Activated CD4-positive, alpha-beta T cell treated with anti-CD3 and anti-CD28 coated beads, Interleukin-2, amount 10 ng/mL, durations not matched to agents 7 days and 5 days (primary cell): ENCODE measurements around the gene USF3. TPM values are rescaled to one million over a fixed set of nuclear protein-coding genes. Genes with fewer than 3 reads are reported as not detected.
A peak's percentile ranks its signal among the peaks of the same experiment; 100 is the strongest.

ENCODE experiments used
- CTCF ChIA-PET: fragments of 350-600 bp; sonication (Branson Sonifier 250); formaldehyde crosslinking; loops from one replicate; lab custom pipeline; 2021; ENCODE audit warnings: antibody characterized with exemption; lab: Charles Lee
- POLR2A ChIA-PET: fragments of 350-600 bp; sonication (Branson Sonifier 250); formaldehyde crosslinking; loops from one replicate; lab custom pipeline; 2021; ENCODE audit warnings: antibody characterized with exemption; lab: Charles Lee
- DNase-seq: peaks from one replicate; pipeline ENCODE4 v3.0.0-alpha.2; 2020
- H3K27ac Mint-ChIP-seq: one replicate; pipeline ENCODE4 v1.8.0; 2021; ENCODE audit warnings: mild to moderate bottlenecking, moderate library complexity, mixed read lengths
- H3K27me3 Mint-ChIP-seq: one replicate; pipeline ENCODE4 v1.8.0; 2021; ENCODE audit warnings: mixed read lengths
- H3K36me3 Mint-ChIP-seq: one replicate; pipeline ENCODE4 v1.8.0; 2021; ENCODE audit warnings: low read depth, mixed read lengths
- H3K4me1 Mint-ChIP-seq: one replicate; pipeline ENCODE4 v1.8.0; 2021; ENCODE audit warnings: mixed read lengths
- H3K4me3 Mint-ChIP-seq: one replicate; pipeline ENCODE4 v1.8.0; 2021; ENCODE audit warnings: mild to moderate bottlenecking, moderate library complexity, mixed read lengths
- H3K9me3 Mint-ChIP-seq: one replicate; pipeline ENCODE4 v1.8.0; 2021; ENCODE audit warnings: mixed read lengths
- total RNA-seq, 2 experiments: library from RNA; stranded (reverse); gene quantifications; one replicate each; pipeline ENCODE4 v1.2.3, GENCODE V29; 2021

Gene USF3
- total RNA-seq, 2 experiments from 2014 or later = 18.3 to 20.4 TPM

DNA sequence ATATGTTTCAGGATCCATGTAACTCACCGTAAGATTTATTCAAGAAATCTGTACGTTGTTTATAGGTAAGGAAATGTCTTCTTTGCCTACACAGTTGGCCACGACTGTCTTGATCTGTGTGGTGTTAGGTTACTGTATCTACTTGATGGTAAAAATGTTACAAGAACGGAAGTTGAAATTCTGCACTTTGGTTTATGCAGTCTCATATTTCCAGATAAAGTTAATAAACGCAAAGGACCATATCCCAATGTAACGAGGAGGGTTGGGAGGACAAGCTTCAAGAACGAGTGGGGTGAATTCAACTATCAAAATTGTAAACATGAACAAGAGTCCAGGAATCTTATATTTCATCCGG lies 1.0 kb downstream of the USF3 start:
- no peak for DNase-seq
- CTCF ChIA-PET = interaction anchor here (0.5 kb wide), 1 partner anchor 90 kb away, joined by 3 read pairs; no protein-coding TSS in a partner anchor
- Mint-ChIP-seq H3K4me3 (peak overlapping the region; percentile 99), H3K4me1 (peaks cover 23% of the 10 kb centered on the region), H3K9me3 (no peaks in the 10 kb centered on the region), H3K27ac (peak overlapping the region; percentile 99), H3K36me3 (peaks cover 1% of the 10 kb centered on the region), H3K27me3 (no peaks in the 10 kb centered on the region)
- POLR2A ChIA-PET = no interaction called here

DNA sequence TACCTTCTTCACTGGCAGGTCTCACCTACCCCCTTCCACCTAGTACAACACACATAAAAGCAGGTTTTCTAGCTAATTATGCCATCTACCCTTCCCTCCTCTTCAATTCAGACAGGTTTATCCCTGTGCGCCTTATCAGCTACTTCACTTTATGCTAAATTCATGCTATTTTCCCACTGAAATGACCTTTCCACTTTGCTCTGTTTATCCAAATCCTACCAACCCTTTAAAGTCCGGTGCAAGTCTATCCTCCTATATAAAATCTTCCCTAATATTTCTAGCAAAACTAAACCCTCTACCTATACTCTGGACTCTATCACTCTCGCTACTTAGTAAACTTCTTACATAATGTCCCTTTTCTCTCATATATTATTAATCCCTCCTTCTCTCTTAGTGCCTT lies 6.0 kb downstream of the USF3 start:
- CTCF ChIA-PET = interaction anchor here (1.4 kb wide), 1 partner anchor 18 kb away, joined by 3 read pairs; no protein-coding TSS in a partner anchor
- H3K4me3 Mint-ChIP-seq = no peak overlapping the region
- POLR2A ChIA-PET = no interaction called here

DNA sequence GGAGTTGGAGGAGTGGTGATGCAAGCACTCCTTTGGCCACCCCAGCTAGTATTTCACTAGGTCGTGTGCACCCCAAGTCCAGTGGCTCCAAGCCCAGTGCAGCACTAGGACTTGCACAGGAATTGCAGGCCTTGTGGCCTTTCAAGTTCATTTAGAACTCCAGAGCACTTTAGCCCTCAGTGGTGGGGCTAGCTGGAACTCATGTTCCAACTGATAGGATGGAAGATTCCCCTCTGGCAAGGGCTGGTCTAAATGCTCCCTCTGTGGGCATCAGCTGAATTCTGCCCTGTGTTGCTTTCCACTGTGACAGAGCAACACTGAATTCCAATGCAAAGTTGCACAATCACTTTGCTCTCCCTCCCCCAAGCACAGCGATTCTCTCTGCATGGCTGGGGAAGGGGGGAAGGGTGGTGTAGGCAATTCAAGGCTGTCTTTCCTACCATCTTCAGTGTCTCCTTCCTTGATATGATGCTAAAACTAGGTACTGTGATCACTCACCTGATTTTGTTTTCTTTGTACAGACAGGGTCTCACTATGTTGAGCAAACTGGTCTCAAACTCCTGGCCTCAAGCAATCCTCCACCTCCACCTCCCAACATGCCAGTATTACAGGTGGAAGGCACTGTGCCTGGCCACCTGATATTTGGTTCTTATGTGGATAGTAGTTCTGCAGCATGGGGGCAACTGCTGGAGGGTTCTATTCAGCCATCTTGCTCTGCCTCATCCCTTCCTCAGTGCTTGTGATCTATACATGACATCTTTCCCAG lies 10.3 kb downstream of the USF3 start:
- DNase-seq = no peak
- Mint-ChIP-seq H3K27ac (no peak overlapping the region), H3K9me3 (peaks cover 18% of the 10 kb centered on the region), H3K27me3 (no peaks in the 10 kb centered on the region), H3K4me1 (no peaks in the 10 kb centered on the region), H3K36me3 (peaks cover 29% of the 10 kb centered on the region), H3K4me3 (no peak overlapping the region)
- POLR2A ChIA-PET = no interaction called here
- CTCF ChIA-PET = no interaction called here

More for the DNA sequence above, 6.0 kb downstream of the USF3 start:
- Mint-ChIP-seq H3K27me3 (no peaks in the 10 kb centered on the region), H3K9me3 (peaks cover 4% of the 10 kb centered on the region), H3K36me3 (peaks cover 12% of the 10 kb centered on the region), H3K27ac (no peak overlapping the region), H3K4me1 (peaks cover 18% of the 10 kb centered on the region)
- DNase-seq = no peak

DNA sequence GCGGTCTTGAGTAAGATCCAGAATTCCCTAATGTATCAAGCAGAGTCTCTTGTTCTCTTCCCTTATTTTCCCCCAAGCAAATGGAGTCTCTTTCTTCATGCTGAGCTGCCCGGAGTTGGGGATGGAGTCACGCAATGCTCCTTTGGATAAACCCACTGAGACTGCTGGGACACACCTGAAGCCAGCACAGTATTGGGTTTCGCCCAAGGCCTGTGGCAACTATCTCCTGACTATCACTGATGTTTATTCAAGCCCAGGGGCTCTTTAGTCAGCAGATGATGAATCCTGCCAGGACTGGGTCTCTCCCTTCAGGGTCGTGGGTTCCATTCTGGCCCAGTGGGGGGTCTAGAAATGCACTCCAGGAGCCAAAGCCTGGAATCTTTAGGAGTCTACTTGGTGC lies 11.3 kb downstream of the USF3 start:
- POLR2A ChIA-PET = no interaction called here
- no peak overlapping the region for H3K27ac Mint-ChIP-seq
- no peaks in the 10 kb centered on the region for H3K27me3 Mint-ChIP-seq
- H3K4me1 Mint-ChIP-seq = no peaks in the 10 kb centered on the region
- peaks cover 29% of the 10 kb centered on the region for H3K36me3 Mint-ChIP-seq
- H3K9me3 Mint-ChIP-seq = peaks cover 18% of the 10 kb centered on the region
- no peak overlapping the region for H3K4me3 Mint-ChIP-seq
- CTCF ChIA-PET = interaction anchor here (0.6 kb wide), 1 partner anchor 105 kb away, joined by 4 read pairs; no protein-coding TSS in a partner anchor
- DNase-seq = no peak

DNA sequence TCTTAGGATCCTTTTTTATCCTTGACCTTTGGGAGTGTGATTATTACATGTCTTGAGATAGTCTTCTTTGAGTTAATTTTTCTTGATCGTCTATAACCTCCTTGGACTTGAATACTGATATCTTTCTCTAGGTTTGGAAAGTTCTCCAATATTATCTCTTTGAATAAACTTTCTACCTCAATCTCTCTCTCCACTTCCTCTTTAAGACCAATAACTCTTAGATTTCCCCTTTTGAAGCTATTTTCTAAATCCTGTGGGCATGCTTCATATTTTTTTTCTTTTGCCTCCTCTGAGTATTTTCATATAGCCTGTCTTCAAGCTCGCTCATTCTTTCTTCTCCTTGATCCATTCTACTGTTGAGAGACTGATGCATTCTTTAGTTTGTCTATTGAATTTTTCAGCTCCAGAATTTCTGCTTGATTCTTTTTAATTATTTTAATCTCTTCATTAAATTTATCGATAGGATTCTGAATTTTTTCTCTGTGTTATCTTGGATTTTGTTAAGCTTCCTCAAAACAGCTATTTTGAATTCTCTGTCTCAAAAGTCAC lies 12.1 kb downstream of the USF3 start:
- no peak overlapping the region for H3K4me3 Mint-ChIP-seq
- no peak overlapping the region for H3K27ac Mint-ChIP-seq
- H3K9me3 Mint-ChIP-seq = peaks cover 18% of the 10 kb centered on the region
- no peak for DNase-seq
- POLR2A ChIA-PET = no interaction called here
- CTCF ChIA-PET = interaction anchor here (0.6 kb wide), 1 partner anchor 106 kb away, joined by 4 read pairs; no protein-coding TSS in a partner anchor
- no peaks in the 10 kb centered on the region for H3K4me1 Mint-ChIP-seq
- peaks cover 29% of the 10 kb centered on the region for H3K36me3 Mint-ChIP-seq
- H3K27me3 Mint-ChIP-seq = no peaks in the 10 kb centered on the region

DNA sequence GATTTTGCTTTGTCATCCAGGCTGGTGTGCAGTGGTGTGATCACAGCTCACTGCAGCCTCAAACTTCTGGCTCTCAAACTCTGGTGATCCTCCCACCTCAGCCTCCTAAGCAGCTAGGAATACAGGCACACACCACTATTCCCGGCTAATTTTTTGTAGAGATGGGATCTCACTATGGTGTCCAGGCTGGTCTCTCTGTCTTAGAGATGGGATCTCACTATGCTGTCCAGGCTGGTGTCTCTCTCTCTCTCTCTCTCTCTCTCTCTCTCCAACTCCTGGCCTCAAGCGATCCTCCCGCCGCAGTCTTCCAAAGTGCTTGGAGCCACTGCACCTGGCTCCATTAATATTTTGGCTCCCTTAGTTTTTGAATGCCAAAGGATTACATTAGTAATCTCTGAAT lies 17.7 kb downstream of the USF3 start:
- no peak for DNase-seq
- Mint-ChIP-seq H3K36me3 (peaks cover 19% of the 10 kb centered on the region), H3K4me3 (no peak overlapping the region), H3K27me3 (no peaks in the 10 kb centered on the region), H3K27ac (no peak overlapping the region), H3K4me1 (no peaks in the 10 kb centered on the region), H3K9me3 (peaks cover 1% of the 10 kb centered on the region)
- POLR2A ChIA-PET = no interaction called here
- CTCF ChIA-PET = no interaction called here

DNA sequence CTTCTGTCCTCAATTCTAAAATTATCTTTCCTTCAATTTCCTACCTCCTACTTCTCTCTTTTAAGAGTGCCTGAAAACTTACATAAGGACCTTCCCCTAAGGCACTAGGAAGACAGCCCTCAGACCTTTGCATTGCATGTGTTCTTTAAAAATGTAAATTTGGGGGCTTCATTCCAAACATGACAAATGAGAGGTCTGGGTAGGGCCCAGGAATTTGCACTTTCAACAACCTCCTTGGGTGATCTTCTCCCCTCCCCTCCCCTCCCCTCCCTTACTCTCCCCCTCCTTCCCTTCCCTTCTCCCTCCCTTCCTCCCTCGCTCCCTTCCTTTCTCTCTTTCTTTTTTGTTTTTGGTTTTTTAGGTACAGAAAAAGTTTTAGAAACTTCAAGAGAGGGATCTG lies 18.7 kb downstream of the USF3 start:
- no peak overlapping the region for H3K4me3 Mint-ChIP-seq
- no peaks in the 10 kb centered on the region for H3K9me3 Mint-ChIP-seq
- CTCF ChIA-PET = no interaction called here
- H3K36me3 Mint-ChIP-seq = peaks cover 17% of the 10 kb centered on the region
- H3K4me1 Mint-ChIP-seq = no peaks in the 10 kb centered on the region
- H3K27me3 Mint-ChIP-seq = no peaks in the 10 kb centered on the region
- no peak for DNase-seq
- no peak overlapping the region for H3K27ac Mint-ChIP-seq
- POLR2A ChIA-PET = no interaction called here

DNA sequence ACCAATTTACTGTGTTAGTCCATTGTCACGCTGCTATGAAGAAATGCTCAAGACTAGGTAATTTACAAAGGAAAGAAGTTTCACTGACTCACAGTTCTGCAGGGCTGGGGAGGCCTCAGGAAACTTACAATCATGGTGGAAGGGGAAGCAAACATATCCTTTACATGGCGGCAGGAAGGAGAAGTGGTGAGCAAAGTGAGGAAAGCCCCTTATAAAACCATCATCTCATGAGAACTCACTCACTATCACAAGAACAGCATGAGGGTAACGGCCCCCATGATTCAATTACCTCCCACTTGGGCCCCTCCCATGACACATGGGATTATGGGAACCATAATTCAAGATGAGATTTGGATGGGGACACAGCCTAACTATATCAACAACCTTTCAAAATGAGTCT lies 20.2 kb downstream of the USF3 start:
- H3K4me1 Mint-ChIP-seq = no peaks in the 10 kb centered on the region
- H3K27me3 Mint-ChIP-seq = no peaks in the 10 kb centered on the region
- CTCF ChIA-PET = no interaction called here
- no peaks in the 10 kb centered on the region for H3K9me3 Mint-ChIP-seq
- POLR2A ChIA-PET = no interaction called here
- H3K36me3 Mint-ChIP-seq = peaks cover 18% of the 10 kb centered on the region
- no peak for DNase-seq
- no peak overlapping the region for H3K4me3 Mint-ChIP-seq
- H3K27ac Mint-ChIP-seq = no peak overlapping the region

DNA sequence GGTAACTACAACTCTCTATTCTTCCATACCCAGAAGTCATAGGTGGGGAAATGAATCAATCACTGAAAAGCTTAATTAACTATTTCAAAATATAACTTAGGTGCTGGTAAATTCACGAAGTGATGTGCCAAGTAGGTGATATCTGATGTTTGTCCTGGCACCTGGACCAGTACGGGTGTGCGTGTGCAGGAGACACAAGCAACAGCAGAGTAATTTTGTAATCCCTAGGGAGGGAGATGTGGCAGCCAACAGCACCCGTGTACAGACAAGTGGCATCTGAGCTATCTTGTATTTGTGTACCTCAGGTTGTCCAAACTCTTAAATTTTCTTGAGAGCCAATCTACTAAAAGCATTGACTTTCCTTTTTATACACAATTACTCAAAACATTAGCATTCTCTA lies 22.8 kb downstream of the USF3 start:
- no peaks in the 10 kb centered on the region for H3K27me3 Mint-ChIP-seq
- no peaks in the 10 kb centered on the region for H3K4me1 Mint-ChIP-seq
- peaks cover 19% of the 10 kb centered on the region for H3K36me3 Mint-ChIP-seq
- ChIA-PET POLR2A (no interaction called here), CTCF (no interaction called here)
- H3K27ac Mint-ChIP-seq = no peak overlapping the region
- no peaks in the 10 kb centered on the region for H3K9me3 Mint-ChIP-seq
- H3K4me3 Mint-ChIP-seq = no peak overlapping the region
- DNase-seq = no peak

DNA sequence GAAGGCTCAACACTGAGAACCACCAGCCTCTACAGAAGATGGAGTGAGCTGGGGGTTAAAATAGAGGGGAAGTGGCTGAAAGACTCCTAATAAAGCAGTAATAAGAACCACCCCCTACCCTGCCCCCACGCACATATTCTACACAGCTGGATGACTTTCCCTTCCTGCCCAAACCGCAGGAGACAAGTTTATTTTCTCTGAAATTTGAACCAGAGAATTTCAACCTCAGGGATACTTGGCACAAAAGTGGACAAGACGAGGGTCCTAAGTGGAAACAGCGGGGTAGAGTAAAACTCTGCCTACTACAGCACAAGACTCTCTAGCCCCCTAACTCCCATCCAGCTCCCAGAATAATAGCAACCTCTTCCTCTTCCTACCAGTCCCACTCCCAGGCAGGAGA lies 28.4 kb downstream of the USF3 start:
- DNase-seq = no peak
- H3K27ac Mint-ChIP-seq = no peak overlapping the region
- peaks cover 21% of the 10 kb centered on the region for H3K36me3 Mint-ChIP-seq
- H3K4me1 Mint-ChIP-seq = peaks cover 23% of the 10 kb centered on the region
- no peak overlapping the region for H3K4me3 Mint-ChIP-seq
- H3K9me3 Mint-ChIP-seq = no peaks in the 10 kb centered on the region
- H3K27me3 Mint-ChIP-seq = no peaks in the 10 kb centered on the region
- ChIA-PET CTCF (interaction anchor here (0.7 kb wide), 1 partner anchor 11 kb away, joined by 3 read pairs; no protein-coding TSS in a partner anchor), POLR2A (interaction anchor here (0.5 kb wide), 1 partner anchor 393 kb away, joined by 6 read pairs; no protein-coding TSS in a partner anchor)

DNA sequence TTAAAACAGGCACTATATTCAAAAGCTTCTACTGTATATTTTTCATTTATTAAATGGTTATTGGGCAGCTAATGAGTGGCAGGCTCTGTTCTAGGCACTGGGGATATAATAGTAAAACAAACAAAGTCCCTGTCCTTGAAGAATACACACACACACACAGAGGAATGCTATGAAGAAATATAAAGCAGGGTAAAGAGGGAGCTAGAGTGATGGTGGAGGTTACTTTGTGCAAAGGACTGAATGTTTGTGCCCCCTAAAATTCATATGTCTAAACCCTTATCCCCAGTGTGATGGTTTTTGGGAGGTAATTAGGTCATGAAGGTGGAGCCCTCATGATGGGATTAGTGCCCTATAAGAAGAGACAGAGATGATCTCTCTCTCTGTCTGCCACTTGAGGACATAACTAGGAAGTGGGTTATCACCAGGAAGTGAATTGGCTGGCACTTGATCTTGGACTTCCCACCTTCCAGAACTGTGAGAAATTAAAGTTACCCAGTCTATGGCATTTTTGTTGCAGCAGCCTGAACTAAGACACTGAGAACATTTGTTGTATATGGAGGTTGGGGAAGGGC lies 31.8 kb downstream of the USF3 start:
- H3K27me3 Mint-ChIP-seq = no peaks in the 10 kb centered on the region
- H3K4me3 Mint-ChIP-seq = no peak overlapping the region
- H3K4me1 Mint-ChIP-seq = peaks cover 23% of the 10 kb centered on the region
- CTCF ChIA-PET = no interaction called here
- peaks cover 33% of the 10 kb centered on the region for H3K36me3 Mint-ChIP-seq
- H3K9me3 Mint-ChIP-seq = no peaks in the 10 kb centered on the region
- no peak for DNase-seq
- no peak overlapping the region for H3K27ac Mint-ChIP-seq
- POLR2A ChIA-PET = no interaction called here

DNA sequence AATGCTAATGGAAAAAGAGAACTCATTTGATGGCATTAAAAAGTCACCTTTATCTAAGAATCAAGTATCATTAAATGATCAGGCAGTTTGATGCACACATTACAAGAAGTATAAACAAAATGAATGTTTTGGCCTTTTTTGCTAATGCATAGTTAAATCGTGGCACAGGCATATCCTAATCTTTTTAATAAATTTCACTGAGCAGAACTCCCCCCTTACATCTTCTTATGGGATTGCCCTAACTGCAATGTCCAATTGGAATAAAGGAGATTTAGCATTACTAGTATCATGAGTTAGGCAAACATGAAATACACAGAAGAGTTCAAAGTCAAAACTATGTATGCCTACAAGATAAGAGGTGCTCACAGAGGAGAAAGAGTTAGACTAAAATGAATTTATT lies 32.7 kb downstream of the USF3 start:
- Mint-ChIP-seq H3K9me3 (no peaks in the 10 kb centered on the region), H3K27me3 (no peaks in the 10 kb centered on the region), H3K27ac (no peak overlapping the region), H3K36me3 (peaks cover 41% of the 10 kb centered on the region), H3K4me1 (peaks cover 23% of the 10 kb centered on the region), H3K4me3 (no peak overlapping the region)
- POLR2A ChIA-PET = interaction anchor here (0.7 kb wide), 1 partner anchor 33 kb away, joined by 3 read pairs; the partner anchor contains the start of gene USF3
- DNase-seq = no peak
- CTCF ChIA-PET = no interaction called here

DNA sequence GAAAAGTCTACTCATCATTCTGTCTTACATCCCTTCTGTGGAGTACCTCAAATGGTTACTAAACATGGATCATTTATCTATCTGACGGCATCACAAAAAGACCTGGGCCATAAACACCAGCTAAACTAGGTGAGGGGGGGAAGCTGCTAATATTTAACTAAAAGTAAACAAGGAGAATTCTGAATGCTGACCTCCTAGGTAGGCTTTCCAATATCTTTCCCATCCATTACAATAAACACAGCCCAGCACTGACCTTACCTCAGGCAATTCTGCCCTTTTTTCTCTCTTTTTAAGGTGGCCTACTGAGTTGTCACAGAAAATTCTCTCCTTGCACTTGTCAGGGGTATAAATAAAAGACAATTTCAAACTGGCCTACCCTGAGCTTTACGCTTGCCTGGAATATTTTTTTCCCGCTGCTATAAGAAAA lies 33.1 kb downstream of the USF3 start:
- H3K27me3 Mint-ChIP-seq = no peaks in the 10 kb centered on the region
- H3K9me3 Mint-ChIP-seq = no peaks in the 10 kb centered on the region
- H3K4me3 Mint-ChIP-seq = no peak overlapping the region
- no peak overlapping the region for H3K27ac Mint-ChIP-seq
- ChIA-PET POLR2A (interaction anchor here (0.7 kb wide), 1 partner anchor 33 kb away, joined by 3 read pairs; the partner anchor contains the start of gene USF3), CTCF (no interaction called here)
- DNase-seq = no peak
- H3K36me3 Mint-ChIP-seq = peaks cover 41% of the 10 kb centered on the region
- peaks cover 21% of the 10 kb centered on the region for H3K4me1 Mint-ChIP-seq
